GM21737 (cell line): ENCODE measurements around the gene TMEM245.

Experiments used
- ATAC-seq: cut with Tn5 transposase; IDR thresholded peaks from one replicate; pipeline ENCODE4 v1.9.1; 2021; ENCODE audit warnings: mild to moderate bottlenecking, moderate library complexity; ENCODE audit not compliant: unreplicated experiment

Gene TMEM245

DNA sequence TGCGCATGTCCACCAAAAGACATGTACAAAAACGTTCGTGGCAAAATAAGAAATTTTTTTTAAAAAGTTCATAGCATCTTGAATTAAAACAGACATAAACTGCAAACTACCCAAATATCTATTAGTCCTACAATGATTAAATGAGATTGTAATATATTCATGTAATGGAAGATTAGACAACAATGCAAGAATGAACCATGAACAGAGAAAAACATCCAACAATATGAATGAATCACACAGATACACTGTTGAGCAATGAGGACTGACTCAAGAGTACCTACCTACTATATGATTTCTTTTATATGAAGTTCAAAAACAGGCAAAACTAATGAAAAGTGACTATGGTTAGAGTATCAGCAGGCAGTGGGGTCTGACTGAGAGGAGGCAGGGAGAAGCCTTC lies 88.5 kb downstream of the TMEM245 start:
- no peak for ATAC-seq

DNA sequence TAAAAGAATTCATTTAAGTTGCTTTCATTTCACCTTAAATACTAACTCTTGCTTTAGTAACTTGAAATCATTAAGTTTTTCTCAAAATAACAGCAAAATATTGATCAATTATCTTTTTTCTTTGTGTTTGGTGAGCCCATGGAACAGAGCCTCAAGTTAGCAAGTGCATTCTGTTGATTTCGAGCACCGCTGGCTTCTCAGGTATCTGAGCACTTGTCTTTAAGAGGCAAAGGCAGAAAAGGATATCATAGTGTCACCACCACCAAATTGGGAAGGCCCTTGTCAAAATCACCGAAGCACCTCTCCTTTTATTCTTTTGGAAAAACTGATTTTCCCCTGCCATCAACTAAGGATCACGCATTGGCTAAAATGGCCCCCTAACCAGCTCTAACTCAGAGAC lies 89.3 kb downstream of the TMEM245 start:
- no peak for ATAC-seq

DNA sequence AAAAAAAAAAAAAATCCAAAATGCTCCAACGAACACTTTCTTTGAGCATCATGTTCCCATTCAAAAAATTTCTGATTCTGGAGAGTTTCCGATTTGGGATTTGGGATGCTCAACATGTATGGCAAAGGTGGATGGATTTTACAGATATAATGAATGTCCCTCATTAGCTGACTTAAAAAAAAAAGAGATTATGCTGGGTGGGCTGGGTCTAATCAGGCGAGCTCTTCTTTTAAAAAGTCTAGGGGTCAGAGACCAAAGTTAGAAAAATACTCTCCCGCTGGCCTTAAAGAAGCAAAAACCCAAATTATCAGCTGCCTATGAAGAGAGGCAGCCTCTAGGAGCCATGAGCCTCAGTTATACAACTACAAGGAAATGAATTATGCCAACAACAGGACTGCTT lies 91.3 kb downstream of the TMEM245 start:
- ATAC-seq: no peak

DNA sequence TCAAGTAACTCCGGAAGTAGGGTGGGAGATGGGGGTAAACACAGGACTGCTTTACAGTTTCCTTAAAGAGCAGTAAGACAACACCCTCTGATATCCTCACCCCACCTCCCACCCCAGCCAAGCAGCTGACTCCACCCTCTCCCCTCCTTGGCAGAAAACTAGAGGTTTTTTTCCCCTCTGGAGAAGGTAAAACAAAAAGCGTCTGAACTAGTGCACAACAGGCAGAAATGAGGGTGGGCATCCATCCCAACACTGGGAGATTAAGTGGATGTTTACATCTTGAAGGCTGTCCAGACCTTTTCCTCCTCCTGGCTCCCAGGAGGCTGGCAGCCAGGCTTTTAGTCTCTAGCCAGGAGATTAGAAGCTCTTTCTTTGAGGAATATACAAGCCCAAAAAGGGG lies 92.6 kb downstream of the TMEM245 start:
- no peak for ATAC-seq

DNA sequence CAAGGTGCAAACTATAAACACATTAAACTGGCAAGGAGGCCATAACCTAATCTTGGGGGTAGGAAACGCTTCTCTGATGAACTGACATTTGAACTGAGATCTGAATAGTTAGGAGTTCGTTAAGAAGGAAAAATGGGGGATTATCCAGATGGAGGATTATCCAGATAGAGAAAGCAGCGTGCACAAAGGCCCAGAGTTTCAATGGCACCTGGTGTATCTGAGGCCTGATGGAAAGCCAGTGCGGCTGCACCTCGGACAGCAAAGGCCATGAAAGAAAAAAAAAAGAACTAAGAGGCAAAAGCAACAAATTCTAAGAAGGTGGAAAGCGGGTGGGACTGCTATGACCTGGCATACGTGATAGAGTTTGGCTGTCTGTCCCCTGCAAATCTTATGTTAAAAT lies 93.4 kb downstream of the TMEM245 start:
- ATAC-seq: no peak

DNA sequence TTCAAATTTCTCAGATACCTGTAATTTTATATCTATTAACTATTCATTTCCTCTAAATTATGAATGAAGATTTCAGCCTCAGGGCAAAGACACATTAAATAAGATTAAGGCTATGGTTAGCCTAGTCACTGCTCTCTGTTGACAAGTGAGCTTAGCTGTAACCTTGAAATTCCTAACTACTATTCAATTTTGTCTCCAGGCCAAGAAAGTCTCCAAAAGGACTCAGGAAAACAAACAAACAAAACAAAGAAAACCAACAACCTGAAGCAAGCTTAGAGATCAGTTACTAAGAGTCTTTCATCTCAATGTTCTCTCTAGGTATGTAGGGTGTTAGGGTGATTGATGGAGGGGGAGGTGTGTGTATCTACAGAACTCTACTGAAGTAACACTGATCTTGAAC lies 96.9 kb downstream of the TMEM245 start:
- no peak for ATAC-seq

DNA sequence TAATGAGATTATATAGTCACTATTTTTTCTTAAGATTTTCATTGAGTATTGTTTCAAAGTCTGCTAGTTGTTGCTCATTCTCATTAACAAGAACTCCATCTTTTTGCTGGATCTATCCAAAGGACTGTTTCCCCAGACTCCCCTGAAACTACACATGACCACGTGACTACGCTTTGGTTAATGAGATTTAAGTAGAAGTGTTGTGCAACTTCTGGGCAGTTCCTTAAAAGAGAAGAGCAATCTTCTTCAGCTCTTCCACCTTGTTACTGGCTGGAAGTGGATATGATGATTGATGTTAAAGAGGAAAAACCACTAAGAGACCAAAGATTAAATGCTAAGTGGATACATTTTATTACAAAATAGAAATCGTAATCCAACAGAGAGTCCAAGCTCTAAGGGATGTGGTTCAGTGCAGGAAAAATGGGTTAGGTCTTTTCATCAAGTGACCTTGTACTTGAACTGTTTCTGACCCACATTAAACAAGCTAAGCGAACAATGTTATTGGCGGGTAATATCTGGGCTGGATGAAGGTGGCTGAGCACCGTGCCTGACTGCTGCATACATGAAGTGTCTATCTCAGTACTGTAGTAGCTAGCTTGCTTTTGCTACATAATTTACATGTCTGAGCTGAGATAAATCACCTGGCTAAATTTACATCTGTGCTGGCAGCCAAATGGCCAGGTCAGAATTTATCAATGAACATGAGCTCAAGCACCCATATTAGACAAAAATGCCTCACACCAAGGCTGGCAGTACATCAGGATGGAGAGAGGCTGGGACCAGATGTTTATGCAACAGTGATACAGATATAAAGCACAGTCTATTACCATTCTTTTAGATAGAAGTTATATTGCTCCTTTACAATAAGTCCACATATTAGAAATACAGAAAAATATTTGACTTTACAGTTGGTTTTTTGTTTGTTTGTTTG lies 98.9 kb downstream of the TMEM245 start:
- ATAC-seq: no peak

DNA sequence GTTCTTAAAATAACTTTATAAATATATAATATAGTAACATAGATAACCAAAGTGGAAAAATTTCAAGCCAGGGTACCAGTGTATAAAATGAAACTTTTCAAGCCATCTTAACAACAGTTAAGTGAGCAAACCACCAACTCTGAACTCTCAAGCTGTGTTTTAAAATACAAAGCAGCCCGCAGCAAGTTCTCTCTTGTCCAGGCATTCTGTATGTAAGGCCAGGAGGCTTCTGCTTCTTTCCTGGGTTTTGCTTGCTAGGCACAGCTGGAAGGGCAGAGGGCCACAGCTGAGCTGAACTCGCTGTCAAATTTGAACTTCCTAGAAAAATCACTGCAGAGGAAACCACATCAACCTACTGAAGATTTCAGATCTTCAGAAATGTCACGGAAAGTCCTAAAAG lies 99.6 kb downstream of the TMEM245 start:
- no peak for ATAC-seq

DNA sequence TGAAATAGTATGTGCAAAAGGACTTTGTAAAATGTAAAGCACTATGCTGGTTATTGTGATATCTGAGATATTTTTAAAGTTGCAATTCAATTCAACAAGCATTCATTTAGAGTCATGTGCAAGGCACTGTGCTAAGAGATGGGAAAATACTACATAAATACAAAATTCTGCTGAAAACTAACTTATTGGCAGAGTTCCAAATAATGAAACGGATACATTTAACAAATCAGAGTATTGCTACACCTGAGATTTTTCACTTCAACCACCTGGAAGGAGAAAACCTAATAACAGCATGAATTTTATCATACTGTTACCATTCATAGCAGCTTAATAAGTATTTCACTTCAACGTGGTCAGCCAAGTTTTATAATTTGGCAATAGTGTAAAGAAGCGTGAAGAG lies 100.3 kb downstream of the TMEM245 start:
- no peak for ATAC-seq

DNA sequence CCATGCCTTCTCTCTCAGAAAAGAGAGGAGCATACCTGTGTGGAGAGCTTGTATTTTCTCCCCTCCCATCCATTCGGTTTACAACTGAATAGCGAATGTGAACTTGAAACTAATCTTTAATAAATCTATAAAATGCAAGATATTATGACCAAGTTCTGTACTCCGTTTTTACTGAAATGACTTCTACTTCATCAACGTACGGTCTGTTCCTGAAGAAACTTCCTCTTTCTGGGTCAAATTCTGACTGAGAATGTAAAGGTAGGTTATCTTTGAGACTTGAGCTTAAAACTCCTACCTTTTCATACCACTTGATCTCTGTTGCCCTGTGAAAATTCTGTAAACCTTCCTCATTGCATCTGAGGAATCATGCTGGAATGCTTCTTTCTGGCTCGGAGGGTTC lies 102.3 kb downstream of the TMEM245 start:
- ATAC-seq: no peak

DNA sequence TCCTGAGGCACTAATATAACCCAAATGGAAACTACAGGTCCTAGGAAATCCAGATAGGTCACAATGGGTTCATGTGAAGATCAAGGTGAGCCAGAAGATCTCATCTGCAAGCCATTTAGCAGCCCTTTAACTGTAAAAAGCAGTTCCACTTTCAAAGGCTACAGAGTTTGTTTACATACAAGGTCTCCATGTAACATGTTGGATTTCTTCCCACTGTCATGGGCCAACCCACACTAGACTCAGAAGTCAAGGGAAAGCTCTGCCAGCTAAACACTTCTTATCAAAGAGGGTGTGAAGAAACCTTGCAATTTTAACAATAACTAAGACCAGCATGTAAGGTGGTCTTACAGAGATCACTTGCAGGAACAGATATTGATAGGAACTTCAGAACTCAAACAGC lies 102.7 kb downstream of the TMEM245 start:
- no peak for ATAC-seq

DNA sequence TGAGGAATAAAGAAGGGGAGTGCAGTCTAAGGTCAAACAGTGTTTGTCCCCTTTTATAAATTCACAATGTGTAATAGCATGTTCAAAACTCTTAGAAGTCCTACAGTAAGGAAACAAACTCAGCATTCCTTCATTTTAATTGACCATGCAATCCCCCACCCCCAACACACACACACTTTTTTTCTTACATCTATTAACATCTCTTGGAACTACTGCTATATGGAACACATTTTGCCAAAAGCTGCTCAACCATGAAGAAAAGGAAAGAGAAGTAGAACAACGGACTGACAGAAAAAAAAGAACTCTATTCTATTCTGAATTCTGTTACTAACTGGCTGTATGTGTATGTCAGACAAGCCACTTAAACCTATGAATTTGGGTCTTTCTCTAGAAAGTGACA lies 103.6 kb downstream of the TMEM245 start:
- no peak for ATAC-seq

DNA sequence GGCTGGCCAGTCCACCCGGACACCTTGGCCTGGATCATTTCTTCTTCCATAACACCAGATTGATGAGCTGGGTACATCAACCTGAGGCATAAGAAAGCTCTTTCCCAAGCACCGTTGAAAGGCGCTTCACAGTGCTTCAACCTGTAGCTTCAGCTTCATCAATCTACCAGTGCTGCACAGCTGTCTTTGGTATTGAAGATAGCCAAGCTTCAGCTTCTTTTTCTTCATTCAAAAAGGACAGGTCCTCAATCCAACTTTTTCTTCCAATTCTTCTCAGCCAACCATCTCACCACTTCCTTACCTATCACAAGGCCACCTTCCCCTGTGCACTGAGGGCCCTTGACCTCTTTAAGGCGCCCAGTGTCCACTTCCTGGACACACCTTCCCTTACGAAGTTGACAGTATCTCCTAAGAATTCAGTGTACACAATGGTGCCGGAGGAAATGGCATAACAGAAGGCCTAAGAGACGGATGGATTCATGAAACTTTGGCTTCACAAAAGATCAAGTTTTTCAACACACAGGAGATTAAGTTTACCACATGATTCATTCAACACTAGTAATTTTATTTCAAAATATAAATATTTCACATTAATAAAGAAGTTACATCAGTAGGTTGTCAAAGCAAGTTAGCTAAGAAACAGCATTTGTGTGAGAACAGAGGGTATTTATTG lies 105.0 kb downstream of the TMEM245 start:
- ATAC-seq: no peak

DNA sequence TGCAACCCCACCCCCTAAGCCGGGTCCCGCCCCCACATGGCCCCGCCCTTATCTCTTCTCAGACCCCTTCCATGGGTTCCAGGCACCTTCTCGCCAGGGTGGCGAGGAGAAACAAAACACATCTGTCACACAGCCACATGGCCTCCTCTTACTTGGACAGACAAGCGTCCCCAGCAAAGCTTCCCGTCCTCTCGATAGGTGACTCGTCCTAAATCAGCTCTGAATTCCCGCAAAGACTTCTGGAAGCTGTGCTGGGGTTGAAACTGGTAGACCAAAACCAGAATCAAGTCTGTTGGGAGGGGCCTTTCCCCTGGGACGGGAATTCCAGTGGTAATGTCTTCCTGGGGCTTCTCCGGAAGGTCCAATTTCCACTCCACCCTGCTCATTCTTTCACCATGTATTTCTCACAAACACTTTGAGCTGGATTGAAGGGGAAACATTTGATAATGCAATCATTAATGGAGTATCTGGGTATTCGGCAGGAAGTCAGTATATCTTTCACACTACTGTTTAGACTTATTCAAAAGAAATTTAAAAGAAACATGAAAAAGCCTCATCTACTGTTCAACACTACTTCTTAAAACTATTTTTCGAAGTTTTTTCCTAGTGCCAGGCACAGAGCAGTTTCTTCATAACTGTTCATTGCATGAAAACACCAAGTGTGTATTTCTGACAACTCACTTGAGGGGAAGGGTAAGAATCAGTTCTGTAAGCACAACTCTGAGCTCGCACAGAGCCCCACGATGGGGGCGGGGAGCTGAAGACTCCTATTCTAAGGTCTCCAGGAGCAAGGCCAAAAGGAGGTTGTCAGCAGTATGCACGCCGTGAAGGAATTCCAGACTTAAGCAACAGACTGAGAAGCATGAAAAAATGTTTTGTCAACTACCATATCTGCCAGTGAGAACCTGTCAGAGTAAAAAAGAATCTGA lies 105.8 kb downstream of the TMEM245 start:
- no peak for ATAC-seq

DNA sequence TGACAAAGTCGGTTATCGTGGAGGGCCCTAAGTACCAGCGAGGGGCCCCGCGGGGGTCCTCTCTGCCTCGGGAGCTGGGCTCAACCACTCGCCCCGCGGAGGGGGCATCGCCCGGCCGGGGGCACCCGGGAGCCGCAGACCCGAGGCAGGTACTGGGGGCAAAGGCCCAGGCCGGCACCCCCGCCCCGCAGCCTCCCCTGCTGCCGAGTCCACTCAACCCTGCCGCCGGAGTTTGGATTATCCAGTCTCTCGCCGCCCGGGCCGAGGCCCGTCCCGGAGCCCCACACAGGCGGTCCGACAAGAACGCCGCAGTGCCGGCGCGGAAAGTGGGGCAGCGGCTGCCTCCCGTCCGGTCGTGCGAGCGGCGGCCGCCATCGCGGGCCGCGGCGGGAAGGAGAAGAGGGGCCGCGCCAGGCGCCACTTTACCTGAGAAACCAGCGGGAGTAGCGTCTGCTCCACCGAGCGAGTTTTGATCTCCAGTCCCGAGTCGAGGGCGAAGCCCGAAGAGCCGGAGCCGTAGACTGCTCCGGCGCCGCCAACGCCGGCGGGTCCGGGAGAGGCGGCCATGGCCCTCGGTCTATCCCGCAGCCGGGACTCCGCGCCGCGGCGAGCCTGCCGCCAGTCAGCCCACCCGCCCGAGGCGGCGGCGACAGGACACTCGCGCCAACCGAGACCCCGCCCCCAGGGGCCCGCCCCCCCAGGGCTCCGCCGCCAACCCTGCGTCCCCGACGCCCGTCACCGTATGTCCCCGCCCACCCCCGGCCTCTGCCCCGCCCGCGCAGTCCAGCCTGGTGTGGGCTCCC lies 106.7 kb downstream of the TMEM245 start, which contains the start of gene CTNNAL1:
Gene CTNNAL1 (minus strand): TSS at position 624 of the 803 bp plus-strand sequence. CDS start 57 bp downstream, at position 567.
- ATAC-seq: peak; percentile 75

DNA sequence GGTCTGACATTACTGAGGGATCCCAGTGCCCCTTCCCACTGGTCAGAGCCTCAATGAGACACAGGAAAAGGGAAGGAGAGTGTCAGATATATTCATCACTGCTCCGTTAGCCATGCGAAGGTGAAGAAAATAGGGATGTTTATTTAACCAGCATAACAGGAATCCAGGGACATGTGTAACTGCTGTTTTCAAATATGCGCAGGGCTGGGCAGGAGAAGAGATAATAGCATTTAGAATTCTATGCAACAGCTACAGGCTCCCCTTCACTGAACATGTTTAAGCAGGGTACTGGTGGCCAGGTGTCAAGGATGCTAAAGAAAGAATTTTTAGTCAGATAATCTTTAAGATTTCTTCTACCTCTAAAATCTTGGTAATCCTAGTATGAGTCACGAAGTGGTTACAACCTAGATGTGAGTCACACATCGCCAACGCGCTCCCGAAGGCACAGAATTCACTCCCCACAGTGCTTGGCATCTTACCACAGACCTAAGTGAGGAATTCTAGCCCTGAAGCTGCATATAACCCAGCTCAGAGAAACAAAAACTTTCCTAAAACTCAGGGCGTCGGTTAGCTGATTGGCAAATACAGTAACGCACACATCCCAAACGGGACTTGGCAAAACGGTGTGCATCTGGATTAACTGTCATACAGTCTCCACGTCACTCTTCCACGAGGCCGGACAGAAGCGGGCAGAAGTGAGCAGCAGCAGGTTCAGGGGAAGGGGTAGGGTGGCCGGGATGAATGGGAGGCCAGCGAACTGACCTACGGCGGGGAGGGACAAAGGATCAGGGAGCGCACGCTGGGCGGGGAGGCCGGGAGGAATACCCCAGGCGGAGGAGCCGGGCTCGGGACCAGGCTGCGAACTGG lies 107.5 kb downstream of the TMEM245 start:
- ATAC-seq: peak; percentile 20

DNA sequence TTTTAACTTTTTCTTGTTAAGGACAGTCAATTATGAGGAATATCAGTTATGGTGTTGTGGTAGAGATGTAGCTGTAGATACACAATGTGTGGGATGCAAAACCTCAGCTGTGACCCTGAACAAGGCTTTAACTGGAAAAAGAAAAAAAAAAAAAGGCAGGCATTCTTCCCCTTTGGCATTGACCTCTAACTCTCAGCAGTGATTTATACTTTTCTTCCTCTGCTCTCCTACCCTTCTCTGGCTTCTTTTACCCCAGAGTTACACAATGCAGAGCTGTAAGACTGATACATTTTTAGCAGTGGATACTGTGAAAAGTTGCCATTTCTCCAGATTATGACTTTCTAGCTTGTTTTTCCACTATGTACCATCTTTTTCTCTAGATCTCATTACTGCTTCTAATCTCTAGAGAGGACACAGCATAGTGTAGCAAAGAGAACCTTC lies 108.5 kb downstream of the TMEM245 start:
- no peak for ATAC-seq

DNA sequence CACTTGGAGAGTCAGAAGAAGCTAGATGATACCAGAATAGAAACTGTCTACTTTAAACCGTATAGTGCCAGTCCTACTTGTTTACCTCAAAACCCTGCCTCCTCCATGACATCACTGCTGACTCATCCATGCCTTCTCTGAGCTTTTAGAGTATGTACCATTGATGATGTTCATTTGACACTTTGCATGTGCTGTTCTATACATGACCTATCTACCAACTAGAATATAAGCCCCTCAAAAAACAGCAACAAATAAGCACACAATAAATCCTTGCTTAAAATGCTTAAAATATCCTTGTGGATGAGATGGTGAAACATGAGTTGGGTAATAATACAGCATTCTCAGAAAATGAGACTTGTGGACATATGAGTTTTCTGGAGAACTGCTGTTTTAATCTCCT lies 109.0 kb downstream of the TMEM245 start:
- ATAC-seq: no peak

DNA sequence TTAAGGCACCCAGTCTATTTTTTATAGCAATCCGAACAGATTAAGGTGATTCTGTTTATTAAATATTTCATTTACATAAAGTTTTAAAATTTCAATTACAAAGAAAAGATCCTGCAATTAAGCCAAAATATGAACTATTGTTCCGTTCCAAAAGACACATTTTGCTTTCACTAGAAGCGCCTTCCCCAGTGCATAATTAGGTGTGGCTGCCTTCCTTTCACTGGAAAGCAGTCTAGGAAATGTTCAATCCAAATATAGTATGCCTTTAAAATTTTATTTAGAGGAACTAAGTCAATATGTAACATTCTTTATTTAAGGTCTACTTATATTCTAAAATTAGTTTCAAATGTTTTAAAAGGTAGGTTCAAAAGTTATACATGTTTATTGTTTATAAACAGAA lies 114.1 kb downstream of the TMEM245 start:
- no peak for ATAC-seq
